Duodenal mucosa (tissue), 2 donors: ENCODE measurements around the gene INSIG1.

Experiments used
- H3K27ac ChIP-seq: one replicate; pipeline ENCODE4 v1.7.0; 2013; ENCODE audit warnings: low read depth, low read length
- H3K27me3 ChIP-seq, 2 donors: one replicate each; pipeline ENCODE4 v1.7.0; 2013; ENCODE audit warnings: low read length in 2 of 2, control low read depth in 1 of 2; ENCODE audit not compliant: insufficient read depth in 2 of 2, control insufficient read depth in 1 of 2
- H3K36me3 ChIP-seq, 2 donors: one replicate each; pipeline ENCODE4 v1.7.0; 2013; ENCODE audit warnings: low read length in 2 of 2, control low read depth in 1 of 2; ENCODE audit not compliant: insufficient read depth in 2 of 2, control insufficient read depth in 1 of 2
- H3K4me1 ChIP-seq, 2 donors: one replicate each; pipeline ENCODE4 v1.7.0; 2013; ENCODE audit warnings: low read length in 2 of 2, control low read depth in 1 of 2; ENCODE audit not compliant: insufficient read depth in 2 of 2, control insufficient read depth in 1 of 2
- H3K4me3 ChIP-seq, 2 donors: one replicate each; pipeline ENCODE4 v1.7.0; 2013; ENCODE audit warnings: low read length in 2 of 2, low read depth in 1 of 2
- H3K9ac ChIP-seq, 2 donors: one replicate each; pipeline ENCODE4 v1.7.0; 2013; ENCODE audit warnings: low read length in 2 of 2, low read depth in 1 of 2
- H3K9me3 ChIP-seq, 2 donors: one replicate each; pipeline ENCODE4 v1.7.0; 2013; ENCODE audit warnings: low read length in 2 of 2, control low read depth in 1 of 2; ENCODE audit not compliant: control insufficient read depth in 1 of 2

Gene INSIG1

GRCh38 chr7:155297517-155298287 lies at the start of gene INSIG1:
INSIG1 (plus strand) TSS chr7:155297878; CDS start chr7:155298286, 408 bp downstream.
- H3K27ac ChIP-seq, result peak within 1 kb of the TSS; percentile 83
- no peaks in the 10 kb centered on the region for H3K27me3 ChIP-seq
- H3K4me3 ChIP-seq, result peak within 1 kb of the TSS; percentile 88 to 90
- peak within 1 kb of the TSS; percentile 78 to 94 for H3K9ac ChIP-seq
- H3K9me3 ChIP-seq, result no peaks in the 10 kb centered on the region
- peaks cover 29 to 39% of the 10 kb centered on the region in 2 donors for H3K4me1 ChIP-seq
- H3K36me3 ChIP-seq, result peaks cover 0 to 15% of the 10 kb centered on the region in 2 donors

DNA sequence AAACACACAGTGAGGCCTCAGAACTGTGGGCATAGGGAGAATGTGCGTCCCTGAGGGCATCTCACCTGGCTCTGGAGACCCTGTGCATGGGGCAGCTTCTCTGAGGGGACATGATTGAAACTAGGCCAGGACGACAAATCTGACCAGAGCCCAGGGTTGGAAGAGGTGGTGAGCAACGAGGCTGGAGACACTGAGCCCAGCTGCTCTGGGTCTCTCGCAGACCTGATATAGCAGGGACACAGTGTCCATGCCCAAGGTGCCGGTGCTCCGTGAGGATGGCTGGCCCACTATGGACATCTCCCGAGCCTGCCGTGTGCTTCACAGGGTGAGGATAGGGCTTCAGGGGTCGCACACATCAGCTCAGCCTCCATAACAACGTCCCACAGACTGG lies 49.3 kb upstream of the INSIG1 start:
- H3K27me3 ChIP-seq, result no peaks in the 10 kb centered on the region
- no peak overlapping the region for H3K4me3 ChIP-seq
- H3K9me3 ChIP-seq, result no peaks in the 10 kb centered on the region
- H3K9ac ChIP-seq, result no peak overlapping the region
- H3K4me1 ChIP-seq, result no peaks in the 10 kb centered on the region
- no peak overlapping the region for H3K27ac ChIP-seq
- no peaks in the 10 kb centered on the region for H3K36me3 ChIP-seq

DNA sequence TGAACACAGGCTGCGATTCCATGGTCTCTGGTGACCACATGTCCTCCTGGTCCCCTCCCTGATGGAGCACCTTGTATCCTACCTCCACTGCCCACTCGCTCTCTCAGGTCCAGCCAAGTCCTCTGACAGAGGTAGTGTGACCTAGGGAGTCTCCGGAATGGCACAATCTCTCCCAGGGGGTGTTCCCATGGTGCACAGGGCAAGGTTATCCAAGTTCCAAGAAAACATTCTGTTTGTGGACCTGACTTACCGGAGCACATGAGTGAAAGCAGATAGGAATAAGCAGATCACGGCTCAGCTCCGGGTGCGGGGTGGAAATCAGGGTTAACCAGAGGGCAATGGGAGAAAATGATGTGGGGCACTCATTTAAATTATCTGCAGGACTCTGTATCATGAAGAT lies 45.8 kb upstream of the INSIG1 start:
- peaks cover 0 to 10% of the 10 kb centered on the region in 2 donors for H3K4me1 ChIP-seq
- H3K27ac ChIP-seq, result no peak overlapping the region
- H3K4me3 ChIP-seq, result no peak overlapping the region

DNA sequence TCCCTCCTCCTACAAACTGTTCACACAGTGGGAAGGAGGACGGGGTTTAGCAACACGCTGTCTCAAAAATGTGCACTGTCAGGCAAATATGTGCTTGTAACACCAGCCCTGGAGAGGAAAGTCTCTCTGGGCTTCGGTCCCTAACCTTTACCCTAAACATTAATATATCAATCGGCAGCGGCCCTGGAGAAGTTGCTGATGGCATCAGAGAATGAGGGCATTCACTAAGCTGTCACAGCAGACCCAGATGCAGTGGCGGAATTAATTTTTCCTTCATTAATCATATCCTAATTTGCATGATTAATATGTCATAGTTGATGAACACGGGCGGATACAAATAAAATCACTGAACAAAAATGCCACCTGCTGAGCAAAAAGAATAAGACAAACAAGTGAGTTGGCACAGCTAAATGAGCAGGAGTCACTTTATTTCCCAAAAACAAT lies 45.2 kb upstream of the INSIG1 start:
- no peak overlapping the region for H3K4me3 ChIP-seq
- H3K4me1 ChIP-seq, result peaks cover 0 to 14% of the 10 kb centered on the region in 2 donors
- no peaks in the 10 kb centered on the region for H3K27me3 ChIP-seq
- no peaks in the 10 kb centered on the region for H3K9me3 ChIP-seq
- no peak overlapping the region for H3K27ac ChIP-seq
- no peak overlapping the region for H3K9ac ChIP-seq
- no peaks in the 10 kb centered on the region for H3K36me3 ChIP-seq

More for the DNA sequence above, 45.8 kb upstream of the INSIG1 start:
- no peak overlapping the region for H3K9ac ChIP-seq
- H3K27me3 ChIP-seq, result no peaks in the 10 kb centered on the region
- no peaks in the 10 kb centered on the region for H3K9me3 ChIP-seq
- H3K36me3 ChIP-seq, result no peaks in the 10 kb centered on the region

DNA sequence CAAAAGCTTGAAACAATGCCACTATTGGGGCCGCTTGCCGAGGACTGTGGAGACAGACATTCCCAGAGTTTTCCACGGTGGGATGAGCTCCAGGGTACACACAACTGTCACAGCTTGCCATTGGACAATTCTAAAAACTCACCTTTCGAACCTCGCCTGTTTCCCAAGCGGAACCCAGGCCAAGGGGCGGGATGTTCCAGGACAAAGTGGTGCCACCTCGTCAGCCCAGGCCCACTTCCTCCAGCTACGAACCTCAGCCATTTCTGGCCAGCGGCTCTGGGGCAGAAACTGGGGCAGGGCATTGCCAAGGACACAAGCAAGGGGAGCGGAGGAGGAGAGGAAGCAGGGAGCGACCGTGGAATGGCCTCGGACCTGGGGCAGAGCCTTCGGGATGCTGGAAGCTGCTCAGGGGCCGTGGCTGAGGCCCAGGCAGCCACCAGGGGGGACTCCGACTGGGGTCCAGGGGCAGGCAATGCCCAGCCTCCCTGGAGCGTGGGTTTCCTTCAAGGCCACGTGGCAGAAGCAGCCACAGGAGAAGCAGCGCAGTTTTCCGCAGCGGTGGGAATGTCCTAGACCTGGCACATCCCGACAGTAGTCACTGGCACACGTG lies 44.7 kb upstream of the INSIG1 start:
- Histone ChIP-seq H3K27ac (no peak overlapping the region), H3K4me1 (peaks cover 0 to 19% of the 10 kb centered on the region in 2 donors), H3K27me3 (no peaks in the 10 kb centered on the region), H3K9me3 (no peaks in the 10 kb centered on the region), H3K36me3 (no peaks in the 10 kb centered on the region), H3K4me3 (no peak overlapping the region), H3K9ac (no peak overlapping the region)

DNA sequence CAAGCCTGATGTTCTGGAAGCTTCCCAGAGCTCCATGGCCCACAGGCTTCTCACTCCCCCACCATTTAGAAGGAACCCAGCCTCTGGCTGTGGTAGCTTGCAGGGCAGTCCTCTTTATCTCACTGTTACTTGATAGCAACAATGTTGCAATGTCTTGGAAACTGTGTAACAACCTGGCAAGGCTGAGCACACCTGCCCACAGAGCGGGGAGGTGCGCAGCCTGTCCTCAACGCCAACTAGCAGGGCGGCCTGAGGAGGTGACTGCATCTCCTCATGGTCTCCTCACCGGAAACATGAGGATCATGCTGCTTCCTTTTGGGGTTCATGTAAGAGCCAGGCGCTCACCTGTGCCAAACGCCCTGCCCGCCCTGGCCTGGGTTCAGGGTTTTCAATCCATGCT lies 43.7 kb upstream of the INSIG1 start:
- Histone ChIP-seq H3K9ac (no peak overlapping the region), H3K27me3 (no peaks in the 10 kb centered on the region), H3K36me3 (no peaks in the 10 kb centered on the region), H3K4me3 (no peak overlapping the region), H3K4me1 (peaks cover 0 to 21% of the 10 kb centered on the region in 2 donors), H3K27ac (no peak overlapping the region), H3K9me3 (no peaks in the 10 kb centered on the region)

DNA sequence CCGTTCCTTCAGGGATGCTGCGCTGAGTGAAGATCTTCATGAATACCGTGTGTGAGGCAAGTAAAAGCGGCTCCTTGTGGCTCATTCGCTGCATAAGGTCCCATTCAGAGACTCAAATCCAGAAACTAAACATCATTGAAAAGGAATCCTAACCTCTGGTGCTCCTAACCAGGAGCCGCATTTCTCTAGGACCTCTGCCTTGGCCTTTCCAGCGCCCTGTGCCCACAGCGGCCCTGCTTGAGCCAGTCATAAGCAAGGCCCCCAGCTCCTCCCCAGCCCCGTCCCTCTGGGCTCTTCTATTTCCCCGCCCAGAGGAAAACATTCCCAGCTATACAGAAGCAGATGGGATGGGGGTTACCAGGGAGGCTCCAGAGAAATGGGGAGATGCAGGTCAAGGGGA lies 42.6 kb upstream of the INSIG1 start:
- Histone ChIP-seq H3K27me3 (no peaks in the 10 kb centered on the region), H3K4me1 (peaks cover 0 to 21% of the 10 kb centered on the region in 2 donors), H3K9ac (no peak overlapping the region)

GRCh38 chr7:155255621-155256020 lies 42.1 kb upstream of the INSIG1 start:
- no peak overlapping the region for H3K27ac ChIP-seq
- H3K27me3 ChIP-seq, result no peaks in the 10 kb centered on the region

More for the DNA sequence above, 42.6 kb upstream of the INSIG1 start:
- H3K27ac ChIP-seq, result no peak overlapping the region
- H3K36me3 ChIP-seq, result no peaks in the 10 kb centered on the region
- H3K4me3 ChIP-seq, result no peak overlapping the region
- no peaks in the 10 kb centered on the region for H3K9me3 ChIP-seq

GRCh38 chr7:155256081-155256760 lies 41.5 kb upstream of the INSIG1 start:
- Histone ChIP-seq H3K9ac (no peak overlapping the region), H3K4me1 (peaks cover 0 to 21% of the 10 kb centered on the region in 2 donors), H3K27ac (no peak overlapping the region), H3K9me3 (no peaks in the 10 kb centered on the region), H3K4me3 (no peak overlapping the region), H3K27me3 (no peaks in the 10 kb centered on the region), H3K36me3 (no peaks in the 10 kb centered on the region)

More at GRCh38 chr7:155255621-155256020, 42.1 kb upstream of the INSIG1 start:
- no peak overlapping the region for H3K4me3 ChIP-seq
- H3K9ac ChIP-seq, result no peak overlapping the region
- H3K36me3 ChIP-seq, result no peaks in the 10 kb centered on the region
- H3K9me3 ChIP-seq, result no peaks in the 10 kb centered on the region
- peaks cover 0 to 21% of the 10 kb centered on the region in 2 donors for H3K4me1 ChIP-seq
